CD4-positive, alpha-beta T cell (primary cell): Measurements from ENCODE around the gene JAM2. TPM values are rescaled to one million over a fixed set of nuclear protein-coding genes. Genes with fewer than 3 reads are reported as not detected.
A peak's percentile ranks its signal among the peaks of the same experiment; 100 is the strongest.

Experiments
- ATAC-seq: fragments of 200-7000 bp; cut with Tn5 transposase; one replicate; pipeline ENCODE4 v1.10.0; 2022; ENCODE audit warnings: mild to moderate bottlenecking; ENCODE audit not compliant: poor library complexity
- CTCF ChIA-PET: fragments of 350-600 bp; sonication (Branson Sonifier 250); formaldehyde crosslinking; loops from one replicate; lab custom pipeline; 2021; ENCODE audit warnings: antibody characterized with exemption, inconsistent platforms; lab: Charles Lee
- POLR2A ChIA-PET: fragments of 350-600 bp; sonication (Branson Sonifier 250); formaldehyde crosslinking; loops from one replicate; lab custom pipeline; 2021; ENCODE audit warnings: antibody characterized with exemption, inconsistent platforms; lab: Charles Lee
- DNase-seq, 14 experiments: peaks; one replicate each; pipeline ENCODE4 v3.0.0-alpha.2; 2013 to 2020; ENCODE audit warnings: mixed read lengths in 2 of 14
- H3K27ac ChIP-seq, 2 donors: one replicate each; pipeline versions ENCODE4 v1.5.1 to v1.7.0; 2013; ENCODE audit warnings: low read length in 2 of 2, low read depth in 1 of 2, mild to moderate bottlenecking in 1 of 2
- H3K27me3 ChIP-seq, 2 experiments: 1 replicate in 1 of 2; 2 replicates in 1 of 2; pipeline versions ENCODE4 v1.6.1 to v1.7.0; 2013; ENCODE audit warnings: low read length in 2 of 2, control low read depth in 1 of 2, mild to moderate bottlenecking in 1 of 2, moderate library complexity in 1 of 2; ENCODE audit not compliant: insufficient read depth in 2 of 2, control insufficient read depth in 1 of 2
- H3K36me3 ChIP-seq: one replicate; pipeline ENCODE4 v1.6.1; 2013; ENCODE audit warnings: low read length, control low read depth; ENCODE audit not compliant: insufficient read depth
- H3K4me1 ChIP-seq: one replicate; pipeline ENCODE4 v1.6.1; 2013; ENCODE audit warnings: low read length, control low read depth; ENCODE audit not compliant: insufficient read depth
- H3K4me3 ChIP-seq: one replicate; pipeline ENCODE4 v1.5.1; 2013; ENCODE audit warnings: mild to moderate bottlenecking, low read length, moderate library complexity
- H3K9me3 ChIP-seq, 2 experiments: 1 replicate in 1 of 2; 2 replicates in 1 of 2; pipeline versions ENCODE4 v1.6.1 to v1.7.0; 2013; ENCODE audit warnings: low read length in 2 of 2, mild to moderate bottlenecking in 2 of 2, control low read depth in 1 of 2, moderate library complexity in 1 of 2; ENCODE audit not compliant: control insufficient read depth in 1 of 2, insufficient read depth in 1 of 2
- H3K27ac Mint-ChIP-seq: one replicate; pipeline ENCODE4 v1.8.0; 2020; ENCODE audit warnings: mixed read lengths
- H3K27me3 Mint-ChIP-seq: one replicate; pipeline ENCODE4 v1.8.0; 2021; ENCODE audit warnings: mixed read lengths
- H3K36me3 Mint-ChIP-seq: one replicate; pipeline ENCODE4 v1.8.0; 2021; ENCODE audit warnings: low read depth, mixed read lengths
- H3K4me1 Mint-ChIP-seq: one replicate; pipeline ENCODE4 v1.8.0; 2021; ENCODE audit warnings: low read depth, mixed read lengths
- H3K4me3 Mint-ChIP-seq: one replicate; pipeline ENCODE4 v1.8.0; 2020; ENCODE audit warnings: mild to moderate bottlenecking, mixed read lengths
- H3K9me3 Mint-ChIP-seq: one replicate; pipeline ENCODE4 v1.8.0; 2020; ENCODE audit warnings: mixed read lengths
- CTCF ChIP-seq: fragments of 200-600 bp; IDR thresholded peaks from one replicate; pipeline ENCODE4 v1.8.0; 2022; ENCODE audit warnings: antibody characterized with exemption, mild to moderate bottlenecking
- intact Hi-C, 2 experiments: fragments of 100-400 bp; cut with DNase I in 1 of 2; cut with micrococcal nuclease in 1 of 2; formaldehyde crosslinking; loops; one replicate each; pipeline versions ENCODE4 v1.15.1 to v1.9.0; 2023 to 2025; cut with DNase I, micrococcal nuclease
- total RNA-seq, 174 experiments: library from RNA in 2 of 174; stranded (reverse) in 2 of 174; gene quantifications; one replicate each; pipeline ENCODE4 v1.2.3 and lab custom pipeline; 2021 to 2026

The JAM2 gene
- total RNA-seq, 2 experiments from 2014 or later = not detected

- peak within 1 kb of the TSS; percentile 73 for H3K4me3 ChIP-seq
- peak within 1 kb of the TSS; percentile 90 to 93 for H3K27ac ChIP-seq
- peaks cover 12% of the 10 kb centered on the region for H3K36me3 ChIP-seq
- intact Hi-C loops = loop anchor here (1.0 to 10.0 kb wide), 6 partner anchors 127 to 437 kb away; partner anchors contain the start of genes APP (in 2 of the 2) and MRPL39 (in 1 of the 2)
- H3K9me3 ChIP-seq = no peaks in the 10 kb centered on the region
- H3K4me1 ChIP-seq = peaks cover 38% of the 10 kb centered on the region
- peak; percentile 95 to 99 (median 97) for DNase-seq
- Mint-ChIP-seq H3K4me3 (peak within 1 kb of the TSS; percentile 100), H3K36me3 (peaks cover 34% of the 10 kb centered on the region), H3K27ac (peak within 1 kb of the TSS; percentile 97), H3K9me3 (no peaks in the 10 kb centered on the region), H3K4me1 (peaks cover 70% of the 10 kb centered on the region), H3K27me3 (no peaks in the 10 kb centered on the region)
- no peak for TF ChIP-seq CTCF
- POLR2A ChIA-PET = interaction anchor here (0.5 to 2.8 kb wide), 20 partner anchors 8 to 434 kb away, joined by 3 to 32 read pairs (median 4); partner anchors contain the start of genes JAM2 and MRPL39
- H3K27me3 ChIP-seq = no peaks in the 10 kb centered on the region
- ATAC-seq = peak; percentile 87
- CTCF ChIA-PET = interaction anchor here (1.0 to 1.7 kb wide), 2 partner anchors 127 to 436 kb away, joined by 4 to 8 read pairs; partner anchors contain the start of gene APP
Measured at GRCh38 chr21:25734904-25735645, 96.0 kb downstream of the JAM2 start, which contains the start of the genes ATP5PF and GABPA. Gene ATP5PF (minus strand): TSS chr21:25734904. CDS start chr21:25729794, 5,110 bp downstream. Gene GABPA (plus strand): TSS chr21:25734972. CDS start chr21:25741599, 6,627 bp downstream.

GRCh38 chr21:25735646-25736597 lies 96.9 kb downstream of the JAM2 start:
- DNase-seq (peak in 12 of 14 experiments; percentile 19 to 81 (median 66)), ATAC-seq (no peak)
- H3K27me3 Mint-ChIP-seq = no peaks in the 10 kb centered on the region
- H3K27ac ChIP-seq = peak overlapping the region; percentile 90 to 93
- H3K4me3 ChIP-seq = peak overlapping the region; percentile 73
- peaks cover 38% of the 10 kb centered on the region for H3K4me1 ChIP-seq
- no peaks in the 10 kb centered on the region for H3K9me3 Mint-ChIP-seq
- peak overlapping the region; percentile 100 for H3K4me3 Mint-ChIP-seq
- CTCF ChIA-PET = interaction anchor here (1.0 kb wide), 1 partner anchor 435 kb away, joined by 4 read pairs; the partner anchor contains the start of gene APP
- POLR2A ChIA-PET = interaction anchor here (0.5 to 2.8 kb wide), 13 partner anchors 7 to 433 kb away, joined by 3 to 32 read pairs (median 3); partner anchors contain the start of gene MRPL39
- no peaks in the 10 kb centered on the region for H3K27me3 ChIP-seq
- H3K36me3 Mint-ChIP-seq = peaks cover 31% of the 10 kb centered on the region
- peak overlapping the region; percentile 97 for H3K27ac Mint-ChIP-seq
- no peaks in the 10 kb centered on the region for H3K9me3 ChIP-seq
- intact Hi-C loops = loop anchor here (2.0 to 10.0 kb wide), 4 partner anchors 129 to 435 kb away; partner anchors contain the start of genes APP (in 1 of the 2) and MRPL39 (in 1 of the 2)
- H3K36me3 ChIP-seq = peaks cover 10% of the 10 kb centered on the region
- H3K4me1 Mint-ChIP-seq = peaks cover 70% of the 10 kb centered on the region
- no peak for TF ChIP-seq CTCF

GRCh38 chr21:25737421-25737820 lies 98.4 kb downstream of the JAM2 start:
- ATAC-seq (no peak), DNase-seq (no peak)
- Mint-ChIP-seq H3K4me3 (peak overlapping the region; percentile 65), H3K4me1 (peaks cover 71% of the 10 kb centered on the region), H3K27me3 (no peaks in the 10 kb centered on the region), H3K9me3 (no peaks in the 10 kb centered on the region), H3K36me3 (peaks cover 38% of the 10 kb centered on the region), H3K27ac (no peak overlapping the region)
- POLR2A ChIA-PET = no interaction called here
- Histone ChIP-seq H3K9me3 (no peaks in the 10 kb centered on the region), H3K27me3 (no peaks in the 10 kb centered on the region), H3K4me1 (peaks cover 35% of the 10 kb centered on the region), H3K36me3 (peaks cover 11% of the 10 kb centered on the region), H3K4me3 (no peak overlapping the region), H3K27ac (no peak overlapping the region)
- CTCF ChIA-PET = no interaction called here
- TF ChIP-seq CTCF = no peak
- intact Hi-C loops = loop anchor here in 1 of 2 experiments (10.0 kb wide), 2 partner anchors 173 to 283 kb away; no protein-coding TSS in a partner anchor
